Skin of body (tissue), 2 donors: Measurements from ENCODE around the gene FBXO45. TPM values are rescaled to one million over a fixed set of nuclear protein-coding genes. Genes with fewer than 3 reads are reported as not detected.

Experiments
- small RNA-seq: library from RNA; depleted of rRNA; stranded (forward); fragments of <200 nt; gene quantifications from one replicate; pipeline ENCODE3, GENCODE V24; 2014; ENCODE audit warnings: low replicate concordance
- total RNA-seq: library from RNA; depleted of rRNA; stranded (reverse); fragments of >200 nt; gene quantifications from one replicate; pipeline ENCODE4 v1.2.3, GENCODE V29; 2014

FBXO45 gene
- total RNA-seq, 1 donor from 2014 or later = 15.0 TPM

Small RNA genes lying within 50 kb of the gene (small RNA-seq; reads per million reads assigned to genes)
- not detected for gene RPS29P3

Other genes with a start within 250 kb of the FBXO45 start
- gene TM4SF19, start 230.3 kb upstream of the FBXO45 start, total RNA-seq = not detected
- 29.8 TPM for gene UBXN7, start 136.2 kb upstream of the FBXO45 start, total RNA-seq
- gene RNF168, start 64.9 kb upstream of the FBXO45 start, total RNA-seq = 18.2 TPM
- gene SMCO1, start 53.3 kb upstream of the FBXO45 start, total RNA-seq = 0.79 TPM
- 9.7 TPM for gene WDR53, start 106 bp upstream of the FBXO45 start, total RNA-seq
- gene NRROS, start 71.0 kb downstream of the FBXO45 start, total RNA-seq = 3.9 TPM
- gene CEP19, start 143.6 kb downstream of the FBXO45 start, total RNA-seq = 1.3 TPM
- 18.9 TPM for gene PIGX, start 143.7 kb downstream of the FBXO45 start, total RNA-seq
- 35.9 TPM for gene PAK2, start 171.2 kb downstream of the FBXO45 start, total RNA-seq